PC-9 (cell line): Measurements from ENCODE around the gene C10orf105. TPM values are rescaled to one million over a fixed set of nuclear protein-coding genes. Genes with fewer than 3 reads are reported as not detected.

Experiments
- BruUV-seq: library from RNA; stranded (reverse); fragments of 400-500 nt; replicated peaks from 2 replicates; lab custom pipeline; 2021; lab: Mats Ljungman, UMichigan
- CTCF ChIA-PET: fragments of 300-600 bp; sonication (Branson Sonifier 250); formaldehyde crosslinking; loops from one replicate; lab custom pipeline; 2022; ENCODE audit warnings: antibody characterized with exemption; lab: Charles Lee
- POLR2A ChIA-PET: fragments of 300-600 bp; sonication (Branson Sonifier 250); formaldehyde crosslinking; loops from one replicate; lab custom pipeline; 2022; ENCODE audit warnings: antibody characterized with exemption; ENCODE audit not compliant: unreplicated experiment; lab: Charles Lee
- DNase-seq, 2 experiments: peaks; one replicate each; pipeline versions ENCODE4 v3.0.0 to v3.0.0-alpha.2; 2015 to 2022; ENCODE audit warnings: mixed read lengths in 1 of 2
- H2AFZ ChIP-seq: fragments of 200-600 bp; sonication (generic); 2 replicates; pipeline ENCODE4 v1.8.1; 2017; ENCODE audit warnings: antibody characterized with exemption
- H3F3A ChIP-seq: fragments of 200-600 bp; sonication (generic); 2 replicates; pipeline ENCODE4 v1.8.1; 2017; ENCODE audit warnings: antibody characterized with exemption, mild to moderate bottlenecking, low read depth; ENCODE audit not compliant: insufficient read depth
- H3K27ac ChIP-seq: fragments of 200-600 bp; sonication (generic); 2 replicates; pipeline ENCODE4 v1.6.1; 2016; ENCODE audit warnings: mixed run types
- H3K27me3 ChIP-seq: fragments of 200-600 bp; sonication (generic); 2 replicates; pipeline ENCODE4 v1.6.1; 2016; ENCODE audit warnings: low read depth, mixed run types; ENCODE audit not compliant: insufficient read depth
- H3K36me3 ChIP-seq: fragments of 200-600 bp; sonication (generic); 2 replicates; pipeline ENCODE4 v1.6.1; 2016; ENCODE audit warnings: low read depth, mixed run types
- H3K4me1 ChIP-seq: fragments of 200-600 bp; sonication (generic); replicated peaks from 2 replicates; pipeline ENCODE4 v1.6.1; 2016; ENCODE audit warnings: mixed run types; ENCODE audit not compliant: insufficient read depth
- H3K4me2 ChIP-seq: fragments of 200-600 bp; sonication (generic); 2 replicates; pipeline ENCODE4 v1.6.1; 2017; ENCODE audit warnings: mixed run types
- H3K4me3 ChIP-seq: fragments of 200-600 bp; sonication (generic); 2 replicates; pipeline ENCODE4 v1.6.1; 2016; ENCODE audit warnings: mixed run types
- H3K79me2 ChIP-seq: fragments of 200-600 bp; sonication (generic); 2 replicates; pipeline ENCODE4 v1.6.1; 2017; ENCODE audit warnings: low read depth, mixed run types
- H3K9me2 ChIP-seq: fragments of 200-600 bp; sonication (generic); 2 replicates; pipeline ENCODE4 v1.8.1; 2017; ENCODE audit warnings: mild to moderate bottlenecking; ENCODE audit not compliant: insufficient read depth
- H3K9me3 ChIP-seq: fragments of 200-600 bp; sonication (generic); 2 replicates; pipeline ENCODE4 v1.8.1; 2016; ENCODE audit warnings: low read depth; ENCODE audit not compliant: insufficient read depth
- H4K20me1 ChIP-seq: fragments of 200-600 bp; sonication (generic); 2 replicates; pipeline ENCODE4 v1.8.1; 2017; ENCODE audit not compliant: insufficient read depth
- EZH2 ChIP-seq: fragments of 200-600 bp; sonication (generic); IDR thresholded peaks from 2 replicates; pipeline ENCODE4 v1.8.0; 2017; ENCODE audit warnings: antibody characterized with exemption, low read depth
- intact Hi-C: fragments of 100-400 bp; cut with micrococcal nuclease; formaldehyde crosslinking; loops from one replicate; pipeline ENCODE4 v1.10.0; 2022; ENCODE audit not compliant: unreplicated experiment
- total RNA-seq: library from RNA; stranded (reverse); gene quantifications from 2 replicates; pipeline ENCODE4 v1.2.3, GENCODE V29; 2021
- TF ChIP-seq, protein P1 (sequence below): fragments of 200-600 bp; sonication (generic); conservative IDR thresholded peaks from 2 replicates; pipeline ENCODE4 v1.6.1; 2017; ENCODE audit warnings: mixed run types, antibody characterized with exemption, mild to moderate bottlenecking, moderate library complexity

Gene C10orf105
- total RNA-seq, 1 experiment from 2014 or later = not detected

- H3K36me3 ChIP-seq = no peaks in the 10 kb centered on the region
- intact Hi-C loops = no loop called here
Observed at GRCh38 chr10:71663311-71663710, 56.3 kb downstream of the C10orf105 start.

GRCh38 chr10:71661779-71662336 is 57.7 kb downstream of the C10orf105 start:
- TF ChIP-seq, protein P1, sequence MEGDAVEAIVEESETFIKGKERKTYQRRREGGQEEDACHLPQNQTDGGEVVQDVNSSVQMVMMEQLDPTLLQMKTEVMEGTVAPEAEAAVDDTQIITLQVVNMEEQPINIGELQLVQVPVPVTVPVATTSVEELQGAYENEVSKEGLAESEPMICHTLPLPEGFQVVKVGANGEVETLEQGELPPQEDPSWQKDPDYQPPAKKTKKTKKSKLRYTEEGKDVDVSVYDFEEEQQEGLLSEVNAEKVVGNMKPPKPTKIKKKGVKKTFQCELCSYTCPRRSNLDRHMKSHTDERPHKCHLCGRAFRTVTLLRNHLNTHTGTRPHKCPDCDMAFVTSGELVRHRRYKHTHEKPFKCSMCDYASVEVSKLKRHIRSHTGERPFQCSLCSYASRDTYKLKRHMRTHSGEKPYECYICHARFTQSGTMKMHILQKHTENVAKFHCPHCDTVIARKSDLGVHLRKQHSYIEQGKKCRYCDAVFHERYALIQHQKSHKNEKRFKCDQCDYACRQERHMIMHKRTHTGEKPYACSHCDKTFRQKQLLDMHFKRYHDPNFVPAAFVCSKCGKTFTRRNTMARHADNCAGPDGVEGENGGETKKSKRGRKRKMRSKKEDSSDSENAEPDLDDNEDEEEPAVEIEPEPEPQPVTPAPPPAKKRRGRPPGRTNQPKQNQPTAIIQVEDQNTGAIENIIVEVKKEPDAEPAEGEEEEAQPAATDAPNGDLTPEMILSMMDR = no peak
- TF ChIP-seq EZH2 = no peak
- Histone ChIP-seq H2AFZ (no peak overlapping the region), H3K9me2 (no peaks in the 10 kb centered on the region), H3K4me1 (no peaks in the 10 kb centered on the region), H3K36me3 (no peaks in the 10 kb centered on the region), H3F3A (no peaks in the 10 kb centered on the region), H4K20me1 (no peaks in the 10 kb centered on the region), H3K4me3 (no peak overlapping the region), H3K9me3 (no peaks in the 10 kb centered on the region), H3K4me2 (no peak overlapping the region), H3K79me2 (no peaks in the 10 kb centered on the region), H3K27me3 (no peaks in the 10 kb centered on the region), H3K27ac (no peak overlapping the region)
- no peak for DNase-seq
- BruUV-seq = no TSS peak
- intact Hi-C loops = no loop called here
- POLR2A ChIA-PET = no interaction called here
- CTCF ChIA-PET = no interaction called here

More at GRCh38 chr10:71663311-71663710, 56.3 kb downstream of the C10orf105 start:
- Histone ChIP-seq H3F3A (no peaks in the 10 kb centered on the region), H3K27ac (no peak overlapping the region), H3K9me3 (no peaks in the 10 kb centered on the region), H2AFZ (no peak overlapping the region), H3K9me2 (no peaks in the 10 kb centered on the region), H3K4me1 (no peaks in the 10 kb centered on the region), H4K20me1 (no peaks in the 10 kb centered on the region), H3K4me3 (no peak overlapping the region), H3K4me2 (no peak overlapping the region), H3K27me3 (no peaks in the 10 kb centered on the region), H3K79me2 (no peaks in the 10 kb centered on the region)
- no peak for DNase-seq
- ChIA-PET POLR2A (no interaction called here), CTCF (no interaction called here)
- BruUV-seq = no TSS peak
- TF ChIP-seq, protein P1 = no peak
- TF ChIP-seq EZH2 = no peak

Other genes with a start within 250 kb of the C10orf105 start
- 57.7 and 59.3 TPM in 2 replicates for gene VSIR, start 53.7 kb upstream of the C10orf105 start, total RNA-seq
- gene PSAP, start 131.5 kb upstream of the C10orf105 start, total RNA-seq = 683 and 1,027 TPM in 2 replicates
- 21.3 and 23.3 TPM in 2 replicates for gene CHST3, start 244.6 kb upstream of the C10orf105 start, total RNA-seq